MM.1S (cell line): Measurements from ENCODE around the gene TXK.

Experiments used
- EZH2 ChIP-seq: fragments of 300-600 bp; sonication (generic); optimal IDR thresholded peaks from 2 replicates; pipeline ENCODE3; 2017; ENCODE audit warnings: low read depth, mild to moderate bottlenecking, antibody characterized with exemption, low read length, mixed read lengths
- EZH2phosphoT487 ChIP-seq: fragments of 300-600 bp; sonication (generic); IDR thresholded peaks from 2 replicates; pipeline ENCODE4 v1.6.1; 2018; ENCODE audit warnings: antibody characterized with exemption, low read length
- TF ChIP-seq, protein P1 (sequence below): fragments of 300-600 bp; sonication (generic); IDR thresholded peaks from 2 replicates; pipeline ENCODE4 v1.5.1; 2016; ENCODE audit warnings: antibody characterized with exemption, low read length, mixed read lengths

DNA sequence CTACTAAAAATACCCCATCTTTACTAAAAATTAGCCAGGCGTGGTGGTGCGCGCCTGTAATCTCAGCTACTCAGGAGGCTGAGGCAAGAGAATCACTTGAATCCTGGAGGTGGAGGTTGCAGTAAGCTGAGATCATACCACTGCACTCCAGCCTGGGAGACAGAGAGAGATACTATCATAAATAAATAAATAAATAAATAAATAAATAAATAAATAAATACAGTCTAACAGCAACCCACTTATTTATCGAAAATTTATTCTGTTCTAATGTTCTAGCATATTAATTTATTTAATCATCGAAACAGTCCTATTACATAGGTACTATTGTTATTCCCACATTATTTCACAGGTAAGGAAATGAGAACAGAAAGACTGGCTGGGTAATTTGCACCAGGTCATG, 18.2 kb upstream of the TXK start:
- no peak for TF ChIP-seq EZH2
- TF ChIP-seq EZH2phosphoT487 = no peak
- TF ChIP-seq, protein P1, sequence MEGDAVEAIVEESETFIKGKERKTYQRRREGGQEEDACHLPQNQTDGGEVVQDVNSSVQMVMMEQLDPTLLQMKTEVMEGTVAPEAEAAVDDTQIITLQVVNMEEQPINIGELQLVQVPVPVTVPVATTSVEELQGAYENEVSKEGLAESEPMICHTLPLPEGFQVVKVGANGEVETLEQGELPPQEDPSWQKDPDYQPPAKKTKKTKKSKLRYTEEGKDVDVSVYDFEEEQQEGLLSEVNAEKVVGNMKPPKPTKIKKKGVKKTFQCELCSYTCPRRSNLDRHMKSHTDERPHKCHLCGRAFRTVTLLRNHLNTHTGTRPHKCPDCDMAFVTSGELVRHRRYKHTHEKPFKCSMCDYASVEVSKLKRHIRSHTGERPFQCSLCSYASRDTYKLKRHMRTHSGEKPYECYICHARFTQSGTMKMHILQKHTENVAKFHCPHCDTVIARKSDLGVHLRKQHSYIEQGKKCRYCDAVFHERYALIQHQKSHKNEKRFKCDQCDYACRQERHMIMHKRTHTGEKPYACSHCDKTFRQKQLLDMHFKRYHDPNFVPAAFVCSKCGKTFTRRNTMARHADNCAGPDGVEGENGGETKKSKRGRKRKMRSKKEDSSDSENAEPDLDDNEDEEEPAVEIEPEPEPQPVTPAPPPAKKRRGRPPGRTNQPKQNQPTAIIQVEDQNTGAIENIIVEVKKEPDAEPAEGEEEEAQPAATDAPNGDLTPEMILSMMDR = no peak
